ENCODE measurements around the gene CFAP74. TPM values are rescaled to one million over a fixed set of nuclear protein-coding genes. Genes with fewer than 3 reads are reported as not detected.

CFAP74 gene
- total RNA-seq, 1 experiment from 2014 or later = 0.28 TPM

DNA sequence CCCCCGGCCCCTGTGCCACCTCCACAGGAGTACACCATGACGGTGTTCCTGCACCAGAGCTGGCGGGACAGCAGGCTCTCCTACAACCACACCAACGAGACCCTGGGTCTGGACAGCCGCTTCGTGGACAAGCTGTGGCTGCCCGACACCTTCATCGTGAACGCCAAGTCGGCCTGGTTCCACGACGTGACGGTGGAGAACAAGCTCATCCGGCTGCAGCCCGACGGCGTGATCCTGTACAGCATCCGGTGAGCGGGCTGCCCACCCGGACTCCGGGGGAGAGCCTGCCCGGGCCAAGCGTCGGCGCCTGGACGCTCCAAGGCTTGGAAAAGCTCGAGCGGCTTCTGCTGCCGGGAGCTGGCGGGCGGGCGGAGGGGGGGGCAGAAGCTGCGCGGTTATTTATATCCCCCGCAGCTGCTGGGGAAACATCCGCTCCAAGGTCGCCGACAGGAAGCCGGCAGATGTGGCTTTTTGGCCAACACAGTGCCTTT is 21.9 kb upstream of the CFAP74 start:
- H2BK120ac ChIP-seq (ENCODE audit: low read depth, low read length, poor library complexity, severe bottlenecking) = no peak overlapping the region
- H2BK5ac ChIP-seq (ENCODE audit: insufficient read length, low read length) = no peak overlapping the region
- no peak overlapping the region for H3K4ac ChIP-seq (ENCODE audit: low read depth, low read length)
- no peaks in the 10 kb centered on the region for H4K20me1 ChIP-seq (ENCODE audit: control insufficient read depth, insufficient read depth, insufficient read length)
- no peak overlapping the region for H2BK12ac ChIP-seq (ENCODE audit: insufficient read length, low read depth, low read length)
- no peak overlapping the region for H3K18ac ChIP-seq (ENCODE audit: insufficient read length, low read depth, low read length)
- no peak overlapping the region for H3K4me2 ChIP-seq (ENCODE audit: insufficient read depth, insufficient read length, low read length)
- H2AK5ac ChIP-seq (ENCODE audit: insufficient read length, low read length) = no peak overlapping the region
- no peak overlapping the region for H4K91ac ChIP-seq (ENCODE audit: insufficient read length, low read depth, low read length)
- no peaks in the 10 kb centered on the region for H3K9me3 Mint-ChIP-seq
- H3K79me1 ChIP-seq (ENCODE audit: insufficient read depth, low read depth, low read length, poor library complexity, severe bottlenecking) = no peaks in the 10 kb centered on the region
- no peak for DNase-seq
- no peak overlapping the region for H3K4me3 Mint-ChIP-seq
- H3K4me1 Mint-ChIP-seq = no peaks in the 10 kb centered on the region
- no peaks in the 10 kb centered on the region for H3K23me2 ChIP-seq (ENCODE audit: insufficient read length, low read depth, low read length, poor library complexity, severe bottlenecking)
- H2AFZ ChIP-seq (ENCODE audit: low read length) = no peak overlapping the region
- no peaks in the 10 kb centered on the region for H3K9me3 ChIP-seq (ENCODE audit: control insufficient read depth, low read depth, low read length)
- no peak for TF ChIP-seq CTCF (conservative IDR thresholded peaks at IDR 0.05)
- H4K5ac ChIP-seq (ENCODE audit: insufficient read length, low read depth, low read length) = no peak overlapping the region
- no peak overlapping the region for H3K27ac Mint-ChIP-seq
- peaks cover 22% of the 10 kb centered on the region for H3K27me3 Mint-ChIP-seq (ENCODE audit: low read depth)
- no peaks in the 10 kb centered on the region for H3K79me2 ChIP-seq (ENCODE audit: insufficient read depth, low read length)
- no peak overlapping the region for H3K23ac ChIP-seq (ENCODE audit: insufficient read length, low read depth, low read length)
- H3K36me3 Mint-ChIP-seq (ENCODE audit: insufficient read depth in 1 of 3, low read depth in 3 of 3) = no peaks in the 10 kb centered on the region
- H3K9ac ChIP-seq (ENCODE audit: extremely low read depth, insufficient read length, low read length) = no peak overlapping the region
- H3T11ph ChIP-seq (ENCODE audit: low read length) = no peak overlapping the region
- no peak overlapping the region for H2BK15ac ChIP-seq (ENCODE audit: low read depth, low read length)
- no peak overlapping the region for H3K56ac ChIP-seq (ENCODE audit: insufficient read length, low read depth, low read length)
- no peak overlapping the region for H3K14ac ChIP-seq (ENCODE audit: insufficient read depth, low read length)
- no CpG with 5 or more reads among the region's 39 CpGs for WGBS (ENCODE audit: extremely low coverage, insufficient read length, low lambda C conversion rate)
- H2BK20ac ChIP-seq (ENCODE audit: low read depth, low read length, poor library complexity, severe bottlenecking) = no peak overlapping the region
- peaks cover 1% of the 10 kb centered on the region; the same call in 1 of the 2 replicates for H3K27me3 ChIP-seq (ENCODE audit: insufficient read depth, low read length)
- H3K27ac ChIP-seq (ENCODE audit: insufficient read length, low read depth, low read length) = no peak overlapping the region
- no peaks in the 10 kb centered on the region for H3K4me1 ChIP-seq (ENCODE audit: insufficient read depth, low read length)
- H4K8ac ChIP-seq (replicated peaks; ENCODE audit: insufficient read length, low read depth, low read length) = no peak overlapping the region
